Activated CD8-positive, alpha-beta T cell treated with anti-CD3 and anti-CD28 coated beads for 36 hours (primary cell): ENCODE results near the gene KCP. TPM values are rescaled to one million over a fixed set of nuclear protein-coding genes. Genes with fewer than 3 reads are reported as not detected.

Source experiments
- ATAC-seq: fragments of 200-7000 bp; cut with Tn5 transposase; one replicate; pipeline ENCODE4 v1.10.0; 2021; ENCODE audit warnings: mild to moderate bottlenecking, moderate library complexity
- CTCF ChIA-PET: fragments of 350-600 bp; sonication (Branson Sonifier 250); formaldehyde crosslinking; loops from one replicate; lab custom pipeline; 2021; ENCODE audit warnings: antibody characterized with exemption; lab: Charles Lee
- POLR2A ChIA-PET: fragments of 350-600 bp; sonication (Branson Sonifier 250); formaldehyde crosslinking; loops from one replicate; lab custom pipeline; 2021; ENCODE audit warnings: antibody characterized with exemption; lab: Charles Lee
- DNase-seq: peaks from one replicate; pipeline ENCODE4 v3.0.0-alpha.2; 2020
- H3K27ac Mint-ChIP-seq: one replicate; pipeline ENCODE4 v1.8.0; 2021; ENCODE audit warnings: mild to moderate bottlenecking, mixed read lengths
- H3K27me3 Mint-ChIP-seq: one replicate; pipeline ENCODE4 v1.8.0; 2021; ENCODE audit warnings: mixed read lengths
- H3K36me3 Mint-ChIP-seq: one replicate; pipeline ENCODE4 v1.8.0; 2021; ENCODE audit warnings: low read depth, mixed read lengths
- H3K4me1 Mint-ChIP-seq: one replicate; pipeline ENCODE4 v1.8.0; 2021; ENCODE audit warnings: low read depth, mixed read lengths
- H3K4me3 Mint-ChIP-seq: one replicate; pipeline ENCODE4 v1.8.0; 2021; ENCODE audit warnings: mild to moderate bottlenecking, moderate library complexity, mixed read lengths
- H3K9me3 Mint-ChIP-seq: one replicate; pipeline ENCODE4 v1.8.0; 2021; ENCODE audit warnings: mixed read lengths
- CTCF ChIP-seq: fragments of 200-600 bp; IDR thresholded peaks from one replicate; pipeline ENCODE4 v1.8.0; 2022; ENCODE audit warnings: antibody characterized with exemption, mild to moderate bottlenecking
- intact Hi-C: fragments of 100-400 bp; cut with micrococcal nuclease; formaldehyde crosslinking; loops from one replicate; pipeline ENCODE4 v1.10.0; 2022
- total RNA-seq, 2 experiments: library from RNA; stranded (reverse); gene quantifications; one replicate each; pipeline ENCODE4 v1.2.3, GENCODE V29; 2021

Gene KCP
- total RNA-seq, 2 experiments from 2014 or later, result not detected

- ChIA-PET CTCF (interaction anchor here (1.0 to 1.6 kb wide), 3 partner anchors 24 to 152 kb away, joined by 3 to 6 read pairs (median 4); no protein-coding TSS in a partner anchor), POLR2A (interaction anchor here (0.9 kb wide), 1 partner anchor 116 kb away, joined by 3 read pairs; the partner anchor contains the start of gene TNPO3)
- peak overlapping the region; percentile 80 for H3K4me3 Mint-ChIP-seq
- peaks cover 31% of the 10 kb centered on the region for H3K4me1 Mint-ChIP-seq
- no peak for TF ChIP-seq CTCF
- H3K9me3 Mint-ChIP-seq, result no peaks in the 10 kb centered on the region
- intact Hi-C loops, result no loop called here
- peaks cover 24% of the 10 kb centered on the region for H3K27me3 Mint-ChIP-seq
- DNase-seq (peak; percentile 34), ATAC-seq (peak; percentile 52)
- H3K36me3 Mint-ChIP-seq, result no peaks in the 10 kb centered on the region
- no peak overlapping the region for H3K27ac Mint-ChIP-seq
These were observed 28.8 kb upstream of the KCP start for GRCh38 chr7:128939075-128939860.

GRCh38 chr7:128938544-128939074, 28.1 kb upstream of the KCP start:
- intact Hi-C loops, result no loop called here
- no peaks in the 10 kb centered on the region for H3K36me3 Mint-ChIP-seq
- ChIA-PET POLR2A (no interaction called here), CTCF (interaction anchor here (2.5 kb wide), 1 partner anchor 9 kb away, joined by 9 read pairs; no protein-coding TSS in a partner anchor)
- no peak for TF ChIP-seq CTCF
- peaks cover 24% of the 10 kb centered on the region for H3K27me3 Mint-ChIP-seq
- ATAC-seq (peak; percentile 26), DNase-seq (peak; percentile 30)
- H3K4me1 Mint-ChIP-seq, result peaks cover 34% of the 10 kb centered on the region
- peak overlapping the region; percentile 68 for H3K27ac Mint-ChIP-seq
- peak overlapping the region; percentile 80 for H3K4me3 Mint-ChIP-seq
- H3K9me3 Mint-ChIP-seq, result no peaks in the 10 kb centered on the region

DNA sequence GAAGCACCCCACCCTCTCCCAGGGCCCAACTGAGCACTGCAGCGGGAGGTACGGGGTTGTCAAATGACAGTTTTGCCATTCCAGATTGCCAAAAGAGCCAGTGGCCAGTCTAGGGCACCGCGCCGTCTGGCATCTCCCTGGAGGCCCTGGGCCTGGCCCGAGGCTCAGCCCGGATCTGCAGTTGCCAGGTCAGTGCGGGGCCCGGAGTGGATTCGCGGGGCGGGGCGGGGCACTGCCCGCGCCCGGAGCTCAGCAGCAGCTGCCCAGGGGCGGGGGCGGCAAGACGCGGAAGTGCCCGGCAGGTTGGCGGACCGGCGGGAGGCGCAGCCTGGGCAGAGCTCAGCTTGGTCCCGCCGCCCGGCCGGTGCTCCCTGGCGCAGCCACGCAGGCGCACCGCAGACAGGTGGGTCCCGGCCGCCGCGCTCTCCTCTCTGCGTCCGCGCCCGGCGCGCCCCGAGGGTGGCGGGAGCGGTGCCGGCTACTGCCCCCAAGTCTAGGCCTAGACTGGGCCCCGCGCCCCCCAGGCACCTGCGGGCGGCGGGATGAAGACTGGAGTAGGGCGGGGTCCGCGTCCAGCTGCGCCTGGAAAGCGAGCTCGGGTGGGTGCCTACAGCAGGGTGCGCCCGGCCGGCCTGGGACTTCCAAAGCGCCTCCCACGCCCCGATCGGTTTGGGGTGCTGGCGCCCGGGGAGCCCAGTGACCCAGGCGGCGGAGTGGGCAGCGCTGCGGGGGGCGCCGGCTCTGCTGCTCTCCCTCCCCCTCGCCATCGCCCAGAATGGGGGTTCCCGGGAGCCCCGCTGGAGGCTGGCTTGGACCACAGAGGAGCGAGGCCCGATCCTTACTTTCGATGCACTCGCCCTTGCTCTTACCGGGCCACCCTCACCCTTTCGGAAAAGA, 27.4 kb upstream of the KCP start, which contains the start of gene IRF5:
TSS of gene IRF5 (plus strand) at position 281 of the 897 bp plus-strand sequence. CDS start 4,155 bp downstream, outside the sequence.
- peaks cover 41% of the 10 kb centered on the region for H3K4me1 Mint-ChIP-seq
- H3K27ac Mint-ChIP-seq, result peak within 1 kb of the TSS; percentile 68
- peak; percentile 31 for ATAC-seq
- intact Hi-C loops, result no loop called here
- ChIA-PET POLR2A (no interaction called here), CTCF (interaction anchor here (0.6 to 2.5 kb wide), 3 partner anchors 10 to 245 kb away, joined by 3 to 9 read pairs (median 3); no protein-coding TSS in a partner anchor)
- no peaks in the 10 kb centered on the region for H3K9me3 Mint-ChIP-seq
- no peak for TF ChIP-seq CTCF
- peaks cover 24% of the 10 kb centered on the region for H3K27me3 Mint-ChIP-seq
- peak within 1 kb of the TSS; percentile 80 for H3K4me3 Mint-ChIP-seq
- H3K36me3 Mint-ChIP-seq, result no peaks in the 10 kb centered on the region
- peak; percentile 37 for DNase-seq

DNA sequence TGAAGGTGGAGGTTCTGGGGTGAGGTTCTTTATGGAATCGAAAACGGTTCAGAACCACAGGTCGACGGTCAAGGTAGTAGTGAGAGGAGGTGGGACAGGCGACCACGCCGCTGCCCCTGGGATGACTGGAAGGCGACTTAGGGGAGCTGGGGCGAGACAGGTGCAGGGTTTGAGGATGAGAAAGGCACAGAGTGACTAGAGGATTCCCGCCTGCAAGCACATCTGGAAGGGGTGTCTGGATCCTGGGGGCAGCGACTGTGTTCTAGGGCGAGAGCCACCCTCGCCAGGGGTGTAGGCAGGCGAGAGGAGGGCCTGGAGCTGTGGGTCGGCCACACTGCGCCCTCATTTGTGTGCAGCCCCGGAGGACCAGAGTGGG, 26.8 kb upstream of the KCP start:
- Mint-ChIP-seq H3K4me3 (peak overlapping the region; percentile 60), H3K27me3 (peaks cover 24% of the 10 kb centered on the region), H3K4me1 (peaks cover 46% of the 10 kb centered on the region), H3K27ac (no peak overlapping the region), H3K36me3 (no peaks in the 10 kb centered on the region), H3K9me3 (no peaks in the 10 kb centered on the region)
- ChIA-PET CTCF (interaction anchor here (1.4 to 2.5 kb wide), 2 partner anchors 10 to 154 kb away, joined by 3 to 9 read pairs; no protein-coding TSS in a partner anchor), POLR2A (interaction anchor here (1.0 kb wide), 1 partner anchor 10 kb away, joined by 3 read pairs; no protein-coding TSS in a partner anchor)
- no peak for TF ChIP-seq CTCF
- ATAC-seq, result peak; percentile 2
- intact Hi-C loops, result no loop called here
- no peak for DNase-seq
